Thoracic aorta (tissue), 2 donors: Measurements from ENCODE around the gene CMTM8. TPM values are rescaled to one million over a fixed set of nuclear protein-coding genes. Genes with fewer than 3 reads are reported as not detected.

Source experiments
- ATAC-seq: fragments of 150-250 bp; one replicate; pipeline ENCODE4 v1.8.0; 2017; ENCODE audit warnings: low read depth; ENCODE audit not compliant: insufficient number of reproducible peaks, low FRiP score
- DNase-seq: peaks from one replicate; pipeline ENCODE4 v3.0.0-alpha.2; 2020; ENCODE audit warnings: low spot score
- H3K27ac ChIP-seq, 2 donors: fragments of 200-600 bp; sonication (generic); 1 replicate in 1 of 2; 2 replicates in 1 of 2; pipeline ENCODE4 v1.5.1; 2016; ENCODE audit warnings: mild to moderate bottlenecking in 2 of 2, moderate library complexity in 2 of 2
- H3K27me3 ChIP-seq: fragments of 200-600 bp; sonication (generic); replicated peaks from 2 replicates; pipeline ENCODE4 v1.6.0; 2016; ENCODE audit warnings: mild to moderate bottlenecking; ENCODE audit not compliant: insufficient read depth
- H3K36me3 ChIP-seq: fragments of 200-600 bp; sonication (generic); one replicate; pipeline ENCODE4 v1.5.1; 2016
- H3K4me1 ChIP-seq, 2 donors: fragments of 200-600 bp; sonication (generic); 1 replicate in 1 of 2; 2 replicates in 1 of 2; pipeline versions ENCODE4 v1.5.1 to v1.6.0; 2016; ENCODE audit warnings: low read depth in 2 of 2, mild to moderate bottlenecking in 1 of 2; ENCODE audit not compliant: control insufficient read depth in 1 of 2
- H3K4me3 ChIP-seq: fragments of 200-600 bp; sonication (generic); 2 replicates; pipeline ENCODE4 v1.5.1; 2016; ENCODE audit warnings: mild to moderate bottlenecking
- H3K9me3 ChIP-seq: fragments of 200-600 bp; sonication (generic); 2 replicates; pipeline ENCODE4 v1.5.1; 2016
- total RNA-seq, 2 donors: library from RNA; depleted of rRNA; stranded (reverse); fragments of >200 nt; gene quantifications; one replicate each; pipeline versions ENCODE4 v1.1.0 to v1.2.3, GENCODE V29; 2016
- TF ChIP-seq, protein P1 (sequence below): fragments of 200-600 bp; sonication (generic); IDR thresholded peaks from one replicate; pipeline ENCODE4 v1.5.1; 2019; ENCODE audit warnings: antibody characterized with exemption

CMTM8 gene
- total RNA-seq, 2 donors from 2014 or later: 2.8 TPM; not detected in 1

DNA sequence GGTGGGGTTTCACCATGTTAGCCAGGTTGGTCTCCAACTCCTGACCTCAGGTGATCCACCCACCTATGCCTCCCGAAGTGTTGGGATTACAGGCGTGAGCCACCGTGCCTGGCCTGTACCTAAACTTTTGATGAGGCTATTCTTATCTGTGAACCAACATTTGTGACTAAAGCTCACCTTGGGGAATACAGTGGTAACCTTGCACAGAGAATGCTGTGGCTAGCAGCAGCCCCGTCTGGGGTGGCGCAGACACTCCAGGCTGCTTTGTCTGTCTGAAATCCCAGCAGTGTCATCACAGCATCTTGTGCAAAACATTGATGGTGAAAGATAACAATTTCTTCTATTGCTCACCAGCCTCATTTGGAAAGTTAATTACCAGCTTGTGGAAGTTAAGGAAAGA lies 58.9 kb downstream of the CMTM8 start:
- H3K4me1 ChIP-seq: no peaks in the 10 kb centered on the region
- DNase-seq (no peak), ATAC-seq (no peak)
- TF ChIP-seq, protein P1, sequence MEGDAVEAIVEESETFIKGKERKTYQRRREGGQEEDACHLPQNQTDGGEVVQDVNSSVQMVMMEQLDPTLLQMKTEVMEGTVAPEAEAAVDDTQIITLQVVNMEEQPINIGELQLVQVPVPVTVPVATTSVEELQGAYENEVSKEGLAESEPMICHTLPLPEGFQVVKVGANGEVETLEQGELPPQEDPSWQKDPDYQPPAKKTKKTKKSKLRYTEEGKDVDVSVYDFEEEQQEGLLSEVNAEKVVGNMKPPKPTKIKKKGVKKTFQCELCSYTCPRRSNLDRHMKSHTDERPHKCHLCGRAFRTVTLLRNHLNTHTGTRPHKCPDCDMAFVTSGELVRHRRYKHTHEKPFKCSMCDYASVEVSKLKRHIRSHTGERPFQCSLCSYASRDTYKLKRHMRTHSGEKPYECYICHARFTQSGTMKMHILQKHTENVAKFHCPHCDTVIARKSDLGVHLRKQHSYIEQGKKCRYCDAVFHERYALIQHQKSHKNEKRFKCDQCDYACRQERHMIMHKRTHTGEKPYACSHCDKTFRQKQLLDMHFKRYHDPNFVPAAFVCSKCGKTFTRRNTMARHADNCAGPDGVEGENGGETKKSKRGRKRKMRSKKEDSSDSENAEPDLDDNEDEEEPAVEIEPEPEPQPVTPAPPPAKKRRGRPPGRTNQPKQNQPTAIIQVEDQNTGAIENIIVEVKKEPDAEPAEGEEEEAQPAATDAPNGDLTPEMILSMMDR: no peak
- no peak overlapping the region for H3K4me3 ChIP-seq
- H3K27me3 ChIP-seq: no peaks in the 10 kb centered on the region
- no peaks in the 10 kb centered on the region for H3K36me3 ChIP-seq
- no peak overlapping the region for H3K27ac ChIP-seq
- H3K9me3 ChIP-seq: no peaks in the 10 kb centered on the region

DNA sequence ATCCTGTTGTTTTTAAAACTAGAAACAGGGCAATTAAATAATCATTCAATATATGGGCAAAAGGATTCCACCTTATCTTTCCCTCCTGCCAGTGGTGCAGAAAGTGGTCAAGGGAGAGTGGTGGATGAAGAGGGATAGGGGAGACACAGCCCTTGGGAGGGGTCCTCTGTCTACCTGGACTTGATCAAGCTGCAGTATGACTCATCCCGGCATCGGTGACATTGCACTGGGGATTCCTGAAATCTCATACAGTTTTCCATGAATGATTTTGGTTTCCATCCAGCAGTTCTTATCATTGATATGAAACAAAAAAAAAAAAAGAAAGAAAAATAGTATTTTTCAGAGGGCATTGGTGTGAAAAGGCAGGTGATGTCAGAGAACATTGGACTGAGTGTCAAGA lies 62.9 kb downstream of the CMTM8 start:
- Histone ChIP-seq H3K4me1 (peaks cover 0 to 10% of the 10 kb centered on the region in 2 donors), H3K27me3 (no peaks in the 10 kb centered on the region), H3K36me3 (no peaks in the 10 kb centered on the region), H3K27ac (no peak overlapping the region), H3K4me3 (no peak overlapping the region), H3K9me3 (no peaks in the 10 kb centered on the region)
- ATAC-seq (no peak), DNase-seq (no peak)
- TF ChIP-seq, protein P1: no peak

DNA sequence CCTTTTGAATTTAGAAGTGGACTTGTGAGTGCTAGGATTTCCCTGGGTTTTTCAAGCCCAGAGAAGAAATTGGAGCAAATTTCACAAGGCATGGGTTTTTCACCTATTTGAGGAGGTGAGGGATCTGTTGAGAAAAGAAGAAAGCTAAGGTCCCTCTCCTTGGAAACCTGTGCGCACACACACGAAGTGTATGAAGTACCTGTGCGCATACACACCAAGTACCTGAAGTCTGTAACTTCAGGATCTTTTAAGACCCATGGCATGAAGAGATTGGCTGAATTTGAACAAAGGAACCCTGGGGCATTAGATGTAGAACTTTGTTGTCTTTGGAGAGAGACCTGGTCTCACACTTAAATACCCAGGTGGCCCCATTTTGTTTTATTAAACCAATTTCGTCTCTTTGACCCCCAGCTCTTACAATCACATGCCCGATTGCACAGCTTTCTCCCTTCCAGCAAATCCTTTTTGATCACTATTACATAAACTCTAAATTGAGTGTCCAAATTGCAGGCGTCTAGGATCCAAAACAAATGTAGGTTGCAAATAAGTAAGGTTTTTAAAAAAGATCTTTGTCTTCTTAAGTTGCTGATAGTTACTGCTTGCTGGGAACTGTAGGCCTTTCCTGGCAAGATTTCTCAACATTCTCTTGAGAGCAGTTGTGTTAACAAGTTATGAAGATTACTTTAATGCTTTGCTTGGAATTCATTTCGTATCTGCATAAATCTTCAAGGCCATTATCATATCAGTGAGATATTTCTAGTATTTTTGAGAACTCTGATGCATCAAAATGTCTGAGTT lies 64.3 kb downstream of the CMTM8 start:
- no peak overlapping the region for H3K4me3 ChIP-seq
- DNase-seq: no peak
- TF ChIP-seq, protein P1: no peak
- H3K27ac ChIP-seq: no peak overlapping the region
- H3K36me3 ChIP-seq: no peaks in the 10 kb centered on the region
- H3K9me3 ChIP-seq: no peaks in the 10 kb centered on the region
- no peaks in the 10 kb centered on the region for H3K27me3 ChIP-seq
- H3K4me1 ChIP-seq: peaks cover 0 to 10% of the 10 kb centered on the region in 2 donors
- no peak for ATAC-seq

DNA sequence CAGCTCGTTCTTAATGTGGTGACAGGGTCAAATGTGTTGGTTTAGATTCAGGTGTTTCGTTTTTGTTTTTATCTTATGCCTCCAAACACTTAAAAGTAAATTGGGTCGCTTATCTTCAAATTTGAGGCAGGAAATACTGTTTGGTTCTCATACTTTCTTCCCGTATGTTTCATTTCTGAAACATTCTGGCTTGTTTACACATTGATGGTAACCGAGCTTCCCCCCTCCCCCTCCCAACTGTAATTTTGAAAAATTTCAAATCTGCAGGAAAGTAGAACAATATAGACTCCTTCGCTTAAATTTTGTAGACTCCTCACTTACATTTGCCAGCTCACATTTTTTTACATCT lies 64.9 kb downstream of the CMTM8 start:
- no peak for ATAC-seq
- H3K36me3 ChIP-seq: no peaks in the 10 kb centered on the region
- DNase-seq: no peak
- H3K27me3 ChIP-seq: no peaks in the 10 kb centered on the region
- H3K9me3 ChIP-seq: no peaks in the 10 kb centered on the region
- H3K27ac ChIP-seq: no peak overlapping the region
- TF ChIP-seq, protein P1: no peak
- H3K4me3 ChIP-seq: no peak overlapping the region
- H3K4me1 ChIP-seq: peaks cover 0 to 10% of the 10 kb centered on the region in 2 donors

DNA sequence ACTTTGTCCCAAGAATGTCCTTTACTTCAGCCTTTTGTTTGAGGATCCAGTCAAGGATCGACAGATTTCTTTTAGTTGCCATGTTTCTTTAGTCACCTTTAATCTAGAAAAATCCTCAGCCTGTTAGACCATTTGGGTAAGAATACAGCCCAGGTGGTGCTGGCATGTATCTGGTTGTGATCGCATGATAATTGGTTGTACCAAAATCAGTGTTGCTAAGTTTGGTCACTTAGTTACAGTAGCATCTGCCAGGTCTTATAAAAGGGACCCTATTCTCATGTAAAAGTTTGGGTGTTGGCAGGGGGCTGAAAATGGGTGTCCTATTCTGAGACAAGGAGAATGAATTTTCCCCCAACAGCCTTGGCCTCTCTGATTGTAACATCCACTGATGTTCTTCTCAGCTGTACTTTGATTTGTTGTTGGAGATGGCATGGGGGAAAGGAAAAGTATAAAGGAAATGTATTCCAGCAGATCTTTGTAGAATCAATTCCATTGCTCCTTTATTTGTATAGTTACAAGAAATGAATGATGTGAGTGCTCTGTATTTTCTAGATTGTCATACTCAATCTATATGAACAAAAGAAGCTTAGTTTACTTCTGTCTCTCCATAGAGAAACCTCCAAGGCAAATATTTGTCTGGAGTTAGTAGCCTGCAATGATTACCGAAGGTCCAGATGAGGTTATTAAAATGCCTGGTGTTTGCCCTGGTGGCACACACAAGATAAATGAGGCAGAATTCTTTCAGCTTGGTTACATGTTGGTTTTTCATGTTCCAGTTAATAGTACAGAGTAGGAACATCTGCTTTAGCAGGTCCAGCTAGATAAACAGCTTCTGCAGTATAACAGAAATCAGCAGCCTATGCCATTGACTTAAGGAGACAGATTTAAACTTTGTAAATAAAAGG lies 65.7 kb downstream of the CMTM8 start:
- H3K9me3 ChIP-seq: no peaks in the 10 kb centered on the region
- H3K4me3 ChIP-seq: no peak overlapping the region
- ATAC-seq (no peak), DNase-seq (no peak)
- no peak overlapping the region for H3K27ac ChIP-seq
- no peaks in the 10 kb centered on the region for H3K27me3 ChIP-seq
- TF ChIP-seq, protein P1: no peak
- H3K36me3 ChIP-seq: no peaks in the 10 kb centered on the region
- H3K4me1 ChIP-seq: peaks cover 0 to 10% of the 10 kb centered on the region in 2 donors
